GM23338 (cell line): Measurements from ENCODE around the gene CAMTA1. TPM values are rescaled to one million over a fixed set of nuclear protein-coding genes. Genes with fewer than 3 reads are reported as not detected.

Source experiments
- ATAC-seq: fragments of 200-7000 bp; cut with Tn5 transposase; 3 replicates; pipeline ENCODE4 v1.9.1; 2020
- DNase-seq: peaks from one replicate; pipeline ENCODE4 v3.0.0-alpha.2; 2015; ENCODE audit warnings: low spot score
- H2AFZ ChIP-seq: fragments of 200-600 bp; sonication (generic); 2 replicates; pipeline ENCODE4 v1.8.0; 2016; ENCODE audit warnings: antibody characterized with exemption, mild to moderate bottlenecking, moderate library complexity
- H3F3A ChIP-seq: fragments of 200-600 bp; sonication (generic); replicated peaks from 2 replicates; pipeline ENCODE4 v1.8.0; 2017; ENCODE audit warnings: antibody characterized with exemption, mixed run types, low read depth
- H3K27ac ChIP-seq: fragments of 200-600 bp; sonication (generic); 2 replicates; pipeline ENCODE4 v1.6.1; 2016; ENCODE audit warnings: low read depth
- H3K27me3 ChIP-seq: fragments of 200-600 bp; sonication (generic); 2 replicates; pipeline ENCODE4 v1.8.0; 2016; ENCODE audit warnings: mild to moderate bottlenecking, mixed run types, moderate library complexity; ENCODE audit not compliant: insufficient read depth
- H3K36me3 ChIP-seq: fragments of 200-600 bp; sonication (generic); 2 replicates; pipeline ENCODE4 v1.8.0; 2016; ENCODE audit warnings: mild to moderate bottlenecking; ENCODE audit not compliant: insufficient read depth
- H3K4me1 ChIP-seq: fragments of 200-600 bp; sonication (generic); 2 replicates; pipeline ENCODE4 v1.8.0; 2016; ENCODE audit warnings: mild to moderate bottlenecking, moderate library complexity; ENCODE audit not compliant: insufficient read depth
- H3K4me2 ChIP-seq: fragments of 200-600 bp; sonication (generic); 2 replicates; pipeline ENCODE4 v1.7.1; 2017; ENCODE audit warnings: mixed run types
- H3K4me3 ChIP-seq: fragments of 200-600 bp; sonication (generic); 2 replicates; pipeline ENCODE4 v1.6.1; 2016; ENCODE audit warnings: mixed run types
- H3K79me2 ChIP-seq: fragments of 200-600 bp; sonication (generic); replicated peaks from 2 replicates; pipeline ENCODE4 v1.8.0; 2017; ENCODE audit warnings: mild to moderate bottlenecking; ENCODE audit not compliant: insufficient read depth
- H3K9me2 ChIP-seq: fragments of 200-600 bp; sonication (generic); 2 replicates; pipeline ENCODE4 v1.8.0; 2017; ENCODE audit not compliant: insufficient read depth
- H4K20me1 ChIP-seq: fragments of 200-600 bp; sonication (generic); replicated peaks from 2 replicates; pipeline ENCODE4 v1.8.0; 2017; ENCODE audit warnings: mild to moderate bottlenecking; ENCODE audit not compliant: insufficient read depth
- H3K27ac Mint-ChIP-seq: 2 replicates; pipeline ENCODE4 v1.8.0; 2020; ENCODE audit warnings: inconsistent platforms, mild to moderate bottlenecking, moderate library complexity, mixed read lengths
- H3K27me3 Mint-ChIP-seq: 3 replicates; pipeline ENCODE4 v1.8.0; 2022; ENCODE audit warnings: low read depth, mild to moderate bottlenecking, moderate library complexity, mixed read lengths, inconsistent platforms; ENCODE audit not compliant: insufficient read depth, poor library complexity
- H3K36me3 Mint-ChIP-seq: 3 replicates; pipeline ENCODE4 v1.8.0; 2021; ENCODE audit warnings: low read depth, mild to moderate bottlenecking, inconsistent platforms, moderate library complexity, mixed read lengths
- H3K4me1 Mint-ChIP-seq: 3 replicates; pipeline ENCODE4 v1.8.0; 2020; ENCODE audit warnings: mild to moderate bottlenecking, inconsistent platforms, mixed read lengths
- H3K4me3 Mint-ChIP-seq: 3 replicates; pipeline ENCODE4 v1.8.0; 2021; ENCODE audit warnings: moderate library complexity, mild to moderate bottlenecking, inconsistent platforms, mixed read lengths
- H3K9me3 Mint-ChIP-seq: 3 replicates; pipeline ENCODE4 v1.8.0; 2020; ENCODE audit warnings: moderate library complexity, mild to moderate bottlenecking, inconsistent platforms, mixed read lengths
- CTCF ChIP-seq, 2 experiments: fragments of 200-600 bp in 1 of 2; sonication (generic) in 1 of 2; conservative IDR thresholded peaks; 2 replicates each; pipeline versions ENCODE4 v1.5.1 to v1.6.1; 2016 to 2017; ENCODE audit warnings: antibody characterized with exemption in 2 of 2, low read depth in 2 of 2, mild to moderate bottlenecking in 2 of 2, moderate library complexity in 1 of 2
- JUNB ChIP-seq: IDR thresholded peaks from one replicate; pipeline ENCODE4 v1.6.1; 2016; ENCODE audit warnings: antibody characterized with exemption; ENCODE audit not compliant: unreplicated experiment
- NANOG ChIP-seq: IDR thresholded peaks from 2 replicates; pipeline ENCODE4 v1.6.1; 2016; ENCODE audit warnings: antibody characterized with exemption, borderline replicate concordance
- POLR2AphosphoS5 ChIP-seq: IDR thresholded peaks from 2 replicates; pipeline ENCODE4 v1.6.1; 2016; ENCODE audit warnings: antibody characterized with exemption, low read depth
- STAT1 ChIP-seq: IDR thresholded peaks from one replicate; pipeline ENCODE4 v1.6.1; 2016; ENCODE audit warnings: antibody characterized with exemption; ENCODE audit not compliant: unreplicated experiment
- ZNF114 ChIP-seq: fragments of 250-450 bp; sonication (Bioruptor Pico); IDR thresholded peaks from 2 replicates; pipeline ENCODE4 v1.5.0; 2020; ENCODE audit warnings: mild to moderate bottlenecking, moderate library complexity
- ZNF331 ChIP-seq: fragments of 250-450 bp; sonication (Bioruptor Pico); IDR thresholded peaks from 2 replicates; pipeline ENCODE4 v1.5.0; 2020; ENCODE audit warnings: low read depth, mild to moderate bottlenecking, moderate library complexity
- polyA plus RNA-seq: library from polyadenylated mRNA; unstranded; fragments of >200 nt; fragmentation: Nextera tagmentation; extraction: Ambion mirVana; gene quantifications from 2 replicates; pipeline ENCODE4 v1.2.1, GENCODE V29; 2016
- total RNA-seq: library from RNA; depleted of rRNA; stranded (reverse); fragments of >200 nt; shearing (Covaris generic); gene quantifications from 2 replicates; pipeline ENCODE4 v1.2.3, GENCODE V29; 2014

The CAMTA1 gene
- total and polyA plus RNA-seq, 2 experiments from 2014 or later = 115 to 519 TPM

GRCh38 chr1:6996371-6996770, 211.1 kb downstream of the CAMTA1 start:
- H2AFZ ChIP-seq = no peak overlapping the region
- no peaks in the 10 kb centered on the region for H3K9me2 ChIP-seq
- Mint-ChIP-seq H3K4me3 (no peak overlapping the region), H3K9me3 (peaks cover 3% of the 10 kb centered on the region; the same call in 1 of the 3 replicates), H3K27ac (no peak overlapping the region), H3K36me3 (no peaks in the 10 kb centered on the region), H3K27me3 (peaks cover 5% of the 10 kb centered on the region), H3K4me1 (peaks cover 17% of the 10 kb centered on the region)
- no peaks in the 10 kb centered on the region for H4K20me1 ChIP-seq
- peak overlapping the region; percentile 38; the same call in 1 of the 2 replicates for H3K4me2 ChIP-seq
- peaks cover 21% of the 10 kb centered on the region for H3K4me1 ChIP-seq
- H3K36me3 ChIP-seq = no peaks in the 10 kb centered on the region
- H3K4me3 ChIP-seq = no peak overlapping the region
- no peaks in the 10 kb centered on the region for H3F3A ChIP-seq
- H3K27me3 ChIP-seq = no peaks in the 10 kb centered on the region
- ATAC-seq (no peak), DNase-seq (no peak)
- H3K27ac ChIP-seq = no peak overlapping the region
- TF ChIP-seq POLR2AphosphoS5 (no peak), JUNB (no peak), NANOG (no peak)
- H3K79me2 ChIP-seq = no peaks in the 10 kb centered on the region

GRCh38 chr1:6996866-6997265, 211.6 kb downstream of the CAMTA1 start:
- no peak overlapping the region for H3K4me3 Mint-ChIP-seq
- DNase-seq (no peak), ATAC-seq (no peak)
- H3K9me2 ChIP-seq = no peaks in the 10 kb centered on the region
- H3K27me3 ChIP-seq = no peaks in the 10 kb centered on the region
- no peak overlapping the region for H3K4me2 ChIP-seq
- no peak overlapping the region for H3K4me3 ChIP-seq
- no peak overlapping the region for H2AFZ ChIP-seq
- TF ChIP-seq STAT1 (no peak), ZNF331 (CRISPR knock-in tag) (no peak), JUNB (no peak)
- H3K36me3 ChIP-seq = no peaks in the 10 kb centered on the region
- H3K9me3 Mint-ChIP-seq = peaks cover 3% of the 10 kb centered on the region; the same call in 1 of the 3 replicates
- no peaks in the 10 kb centered on the region for H3K36me3 Mint-ChIP-seq
- peaks cover 21% of the 10 kb centered on the region for H3K4me1 ChIP-seq
- H3K79me2 ChIP-seq = no peaks in the 10 kb centered on the region
- H3K4me1 Mint-ChIP-seq = peaks cover 17% of the 10 kb centered on the region
- peaks cover 5% of the 10 kb centered on the region for H3K27me3 Mint-ChIP-seq
- no peaks in the 10 kb centered on the region for H3F3A ChIP-seq
- H4K20me1 ChIP-seq = no peaks in the 10 kb centered on the region
- no peak overlapping the region for H3K27ac ChIP-seq
- H3K27ac Mint-ChIP-seq = no peak overlapping the region

- H3K36me3 Mint-ChIP-seq = no peaks in the 10 kb centered on the region
- Histone ChIP-seq H2AFZ (no peak overlapping the region), H3K4me2 (no peak overlapping the region), H3K27me3 (no peaks in the 10 kb centered on the region), H4K20me1 (no peaks in the 10 kb centered on the region), H3K27ac (no peak overlapping the region), H3F3A (no peaks in the 10 kb centered on the region), H3K9me2 (no peaks in the 10 kb centered on the region), H3K36me3 (no peaks in the 10 kb centered on the region), H3K79me2 (no peaks in the 10 kb centered on the region), H3K4me3 (no peak overlapping the region), H3K4me1 (peaks cover 21% of the 10 kb centered on the region)
- H3K4me3 Mint-ChIP-seq = no peak overlapping the region
- peaks cover 2% of the 10 kb centered on the region; the same call in 1 of the 3 replicates for H3K9me3 Mint-ChIP-seq
- DNase-seq (peak; percentile 72), ATAC-seq (peak; percentile 87)
- no peak overlapping the region for H3K27ac Mint-ChIP-seq
- peaks cover 5% of the 10 kb centered on the region for H3K27me3 Mint-ChIP-seq
- TF ChIP-seq CTCF (conservative IDR thresholded peaks at IDR 0.05; ENCODE audit: low read depth in 2 of 2) = peak; percentile 37 to 59
- TF ChIP-seq STAT1 = no peak
- TF ChIP-seq NANOG = no peak
- no peak for TF ChIP-seq ZNF114 (CRISPR knock-in tag)
- H3K4me1 Mint-ChIP-seq = peaks cover 17% of the 10 kb centered on the region
Measured at GRCh38 chr1:6998267-6998666, 213.0 kb downstream of the CAMTA1 start.
